ENCODE data around the gene NUDT8.

DNA sequence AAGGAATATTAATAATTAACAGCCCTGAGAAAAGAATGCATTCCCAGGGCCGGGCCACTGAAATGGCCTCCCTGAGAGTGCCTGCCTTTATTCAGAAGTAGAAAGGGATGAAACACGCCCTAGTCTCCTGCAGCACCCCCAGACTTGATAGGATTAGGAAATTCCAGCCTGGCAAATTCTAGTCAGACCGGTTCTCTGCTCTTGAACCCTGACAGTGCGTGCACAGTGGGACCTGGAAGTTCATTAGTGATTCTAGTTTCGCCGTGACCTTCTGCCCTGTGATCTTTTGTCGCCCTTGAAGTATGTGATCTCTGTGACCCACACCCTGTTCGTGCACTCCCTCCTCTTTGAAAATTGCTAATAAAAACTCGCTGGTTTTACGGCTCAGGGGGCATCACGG is 48.3 kb downstream of the NUDT8 start:
- TF ChIP-seq EZH2phosphoT487 (IDR thresholded peaks at IDR 0.05; ENCODE audit: insufficient read depth, low read depth) (no peak), EZH2 (IDR thresholded peaks at IDR 0.05; ENCODE audit: insufficient read depth, poor library complexity, severe bottlenecking) (no peak)
